Measurements from ENCODE around the gene HNRNPUL2.
"Not testable (repeated sequence)": the region's sequence is repeated elsewhere in the genome, so short reads cannot be mapped to it uniquely, and the experiment has no call there.

HNRNPUL2 gene

DNA sequence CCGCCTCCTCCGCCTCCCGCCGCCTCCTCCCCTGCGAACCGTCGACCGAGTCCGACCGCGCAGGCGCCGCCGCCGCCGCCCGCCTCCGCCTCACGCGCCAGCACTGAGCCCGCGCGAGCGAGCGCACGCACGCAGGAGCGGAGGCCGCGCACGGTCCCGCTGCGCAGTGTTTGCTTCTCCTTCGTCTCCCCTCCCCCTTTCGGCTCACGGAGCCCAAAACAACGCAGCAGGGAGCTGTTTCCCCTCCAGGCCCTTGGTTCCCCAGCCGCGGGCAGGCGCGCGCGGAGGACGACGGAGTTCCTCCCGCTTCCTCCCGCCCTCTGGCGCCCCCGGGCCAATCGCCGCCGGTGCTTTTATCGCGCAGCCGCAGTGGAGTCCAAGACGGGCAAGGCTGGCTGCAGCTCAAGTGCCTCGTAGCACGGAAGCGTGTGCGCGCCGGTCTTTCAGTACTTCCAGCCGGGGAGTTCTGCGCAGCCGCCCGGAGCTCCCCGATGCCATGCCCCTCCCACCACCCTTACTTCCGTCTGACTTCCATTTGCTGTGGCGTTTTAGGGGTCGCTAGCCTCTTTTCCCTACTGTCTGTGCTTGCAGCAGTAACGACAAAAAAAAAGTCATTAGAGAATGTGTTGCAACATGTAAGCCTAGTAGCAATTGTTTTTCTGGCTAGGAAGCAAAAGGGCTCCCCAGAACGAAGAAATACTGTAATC is at the start of gene HNRNPUL2:
HNRNPUL2 (minus strand) TSS at position 293 of the 707 bp plus-strand sequence. CDS start 301 bp downstream, outside the sequence.
- DNase-seq = peak; percentile 99 to 100 (median 100)

DNA sequence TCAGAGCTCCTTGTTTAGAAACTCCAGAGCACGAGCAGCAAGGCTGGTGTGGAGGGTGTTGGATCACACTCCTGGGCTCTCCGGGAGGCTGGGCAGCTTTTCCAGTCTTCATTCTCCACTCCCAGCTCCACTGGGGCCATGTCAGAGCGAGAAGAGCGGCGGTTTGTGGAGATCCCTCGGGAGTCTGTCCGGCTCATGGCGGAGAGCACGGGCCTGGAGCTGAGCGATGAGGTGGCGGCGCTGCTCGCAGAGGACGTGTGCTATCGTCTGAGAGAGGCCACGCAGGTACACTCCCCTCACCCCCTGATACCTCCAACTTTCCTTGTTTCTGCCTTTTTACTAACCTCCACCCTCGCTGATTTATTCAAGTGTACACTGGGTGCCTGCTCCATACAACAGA is 48.4 kb upstream of the HNRNPUL2 start:
- DNase-seq = no peak

DNA sequence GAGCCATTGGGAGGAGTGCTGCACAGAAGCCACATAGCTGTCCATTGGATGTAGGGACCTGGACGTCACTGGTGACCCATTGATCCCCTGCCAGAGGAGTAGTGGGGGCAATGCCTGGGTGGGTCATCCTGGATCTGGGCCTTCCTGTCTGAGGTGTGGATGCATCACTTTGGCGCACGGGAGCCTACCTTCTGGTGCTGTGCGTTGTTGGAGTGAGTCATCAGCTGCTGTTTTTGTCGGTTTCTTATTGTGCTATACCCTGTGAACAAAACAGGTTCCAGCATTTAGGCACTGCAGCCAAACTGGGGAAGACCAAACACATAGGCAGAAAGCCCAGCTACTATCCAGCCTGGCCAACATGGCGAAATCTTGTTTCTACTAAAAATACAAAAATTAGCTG is 47.1 kb upstream of the HNRNPUL2 start:
- no peak for DNase-seq

DNA sequence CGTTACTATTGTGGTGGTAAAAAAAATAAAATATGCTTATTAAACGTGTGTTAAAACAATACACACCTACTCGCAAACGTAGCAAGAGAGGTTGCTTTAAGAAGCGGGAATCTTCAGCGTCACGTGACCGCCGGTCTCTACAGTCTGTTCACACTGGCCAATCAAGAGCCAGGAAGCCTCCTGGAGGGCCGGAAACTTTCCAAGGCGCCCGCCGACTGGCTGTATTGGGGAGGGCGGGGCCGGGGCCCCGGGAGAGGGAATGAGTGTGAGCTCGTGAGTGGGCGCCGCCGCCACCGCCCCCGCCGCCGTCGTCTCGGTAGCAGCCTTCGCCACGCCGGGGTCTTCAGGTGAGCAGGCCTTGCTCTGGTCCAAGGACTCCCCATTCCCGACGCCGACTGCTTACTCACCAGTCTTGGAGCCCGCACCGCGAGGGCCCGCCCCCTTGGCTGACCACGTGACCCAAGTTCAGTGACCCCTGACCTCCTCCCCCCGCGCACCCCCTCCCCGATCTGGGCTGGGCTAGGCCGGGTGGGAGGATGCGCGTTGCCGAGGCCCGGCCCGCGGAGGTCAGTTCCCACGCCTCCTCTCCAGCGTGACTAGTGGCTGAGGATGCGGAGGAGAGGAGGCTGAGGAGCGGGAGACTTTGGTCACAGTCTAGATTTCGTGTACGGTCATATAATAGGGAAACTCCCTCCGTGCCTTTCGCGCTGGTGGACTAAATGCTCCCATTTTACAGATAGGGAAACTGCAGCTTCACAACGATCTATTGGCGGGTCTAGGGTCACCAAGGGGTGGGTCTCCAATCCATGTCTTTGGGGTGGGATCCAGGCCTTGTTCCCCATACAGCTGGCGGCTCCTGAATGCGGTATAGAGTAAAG is 44.1 kb upstream of the HNRNPUL2 start, which contains the start of gene TAF6L:
TAF6L (plus strand) TSS at position 253 of the 878 bp plus-strand sequence. CDS start 4,388 bp downstream, outside the sequence.
- DNase-seq = peak; percentile 99

DNA sequence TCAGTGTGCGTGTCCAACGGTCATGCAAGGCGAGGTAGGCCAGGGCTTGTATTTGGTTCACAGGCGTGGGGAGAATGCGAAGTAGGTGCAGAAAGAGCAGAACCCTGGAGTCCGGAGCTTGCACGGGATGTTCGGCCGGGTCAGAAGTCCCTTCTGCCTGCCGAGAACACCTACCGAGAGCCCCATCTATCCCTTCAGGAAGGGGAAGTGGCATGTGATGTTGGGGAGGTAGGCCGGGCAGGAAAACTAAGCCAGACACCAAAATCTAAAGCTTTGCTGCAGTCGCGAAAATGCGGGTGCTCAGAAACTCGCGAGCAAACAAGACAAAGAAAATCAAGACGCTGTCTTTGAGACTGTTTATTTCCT is 43.5 kb upstream of the HNRNPUL2 start:
- DNase-seq = peak in 2 of 3 experiments; percentile 57 to 74

DNA sequence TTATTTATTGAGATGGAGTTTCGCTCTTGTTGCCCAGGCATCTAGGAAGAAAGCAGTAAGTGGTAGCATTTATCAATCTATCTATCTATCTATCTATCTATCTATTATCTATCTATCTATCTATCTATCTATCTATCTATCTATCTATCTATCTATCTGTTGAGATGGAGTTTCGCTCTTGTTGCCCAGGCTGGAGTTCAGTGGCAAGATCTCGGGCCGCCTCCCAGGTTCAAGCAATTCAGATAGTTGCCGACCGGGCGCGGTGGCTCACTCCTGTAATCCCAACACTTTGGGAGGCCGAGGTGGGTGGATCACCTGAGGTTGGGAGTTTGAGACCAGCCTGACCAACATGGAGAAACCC is 33.6 kb upstream of the HNRNPUL2 start:
- DNase-seq = peak in 2 of 3 experiments; percentile 48 to 59

DNA sequence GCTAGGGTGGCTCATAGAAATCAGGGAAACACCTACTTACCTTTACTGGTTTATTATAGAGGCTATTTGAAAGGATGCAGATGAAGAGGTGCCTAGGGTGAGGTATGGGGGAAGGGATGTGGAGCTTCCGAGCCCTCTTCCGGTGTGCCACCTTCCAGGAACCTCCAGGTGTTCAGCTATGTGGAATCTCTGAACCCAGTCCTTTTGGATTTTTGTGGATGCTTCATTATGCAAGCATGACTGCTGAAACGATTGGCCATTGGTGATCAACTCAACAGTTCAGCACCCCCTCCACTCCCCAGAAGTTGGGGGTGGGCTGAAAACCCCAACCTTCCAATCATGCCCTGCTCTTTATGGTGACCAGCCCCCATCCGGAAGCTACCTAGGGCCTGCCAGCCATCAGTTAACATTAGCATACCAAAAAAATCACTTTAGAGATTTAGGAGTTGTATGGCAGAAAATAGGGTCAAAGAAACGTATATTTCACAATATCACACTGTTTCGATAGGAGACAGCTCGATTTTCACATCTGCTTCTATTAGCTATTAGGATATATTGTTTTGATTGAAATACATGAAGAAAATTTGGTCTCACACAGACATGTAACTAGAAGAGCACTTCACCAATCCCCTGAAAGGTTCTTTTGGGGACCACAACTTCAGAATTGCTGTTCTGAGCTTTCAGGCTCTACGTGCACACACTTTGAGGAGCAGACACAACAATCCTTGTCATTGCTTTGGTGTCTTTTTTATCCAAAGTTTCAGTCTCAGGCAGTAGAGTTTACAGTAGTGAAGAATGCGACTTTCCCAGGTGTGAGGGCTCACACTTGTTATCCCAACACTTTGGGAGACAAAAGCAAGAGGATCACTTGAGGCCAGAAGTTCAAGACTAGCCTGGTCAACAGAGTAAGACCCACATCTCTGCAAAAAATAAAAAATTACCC is 30.9 kb upstream of the HNRNPUL2 start:
- DNase-seq = no peak

DNA sequence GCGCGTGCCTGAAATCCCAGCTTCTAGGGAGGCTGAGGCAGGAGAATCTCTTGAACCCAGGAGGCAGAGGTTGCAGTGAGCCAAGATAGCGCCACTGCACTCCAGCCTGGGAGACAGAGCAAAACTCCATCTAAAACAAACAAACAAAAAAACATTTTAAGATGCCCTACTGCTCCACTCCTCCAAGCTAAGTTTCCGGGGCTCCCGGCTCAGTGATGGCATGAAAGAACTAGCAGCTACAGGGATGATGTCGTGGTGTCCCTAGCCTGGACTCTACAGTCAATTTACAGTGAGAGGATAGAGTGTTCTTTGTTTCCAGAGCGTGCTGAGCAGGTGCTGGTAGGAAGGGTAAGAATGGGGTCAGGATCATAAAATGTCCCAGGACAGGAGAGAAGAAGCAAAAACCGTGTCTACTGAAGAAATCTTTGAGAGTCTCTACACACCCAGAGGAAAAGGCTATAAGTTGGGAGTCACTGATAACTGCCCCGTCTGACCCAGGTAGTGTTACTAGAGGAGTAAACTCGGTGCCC is 27.9 kb upstream of the HNRNPUL2 start:
- no peak for DNase-seq

DNA sequence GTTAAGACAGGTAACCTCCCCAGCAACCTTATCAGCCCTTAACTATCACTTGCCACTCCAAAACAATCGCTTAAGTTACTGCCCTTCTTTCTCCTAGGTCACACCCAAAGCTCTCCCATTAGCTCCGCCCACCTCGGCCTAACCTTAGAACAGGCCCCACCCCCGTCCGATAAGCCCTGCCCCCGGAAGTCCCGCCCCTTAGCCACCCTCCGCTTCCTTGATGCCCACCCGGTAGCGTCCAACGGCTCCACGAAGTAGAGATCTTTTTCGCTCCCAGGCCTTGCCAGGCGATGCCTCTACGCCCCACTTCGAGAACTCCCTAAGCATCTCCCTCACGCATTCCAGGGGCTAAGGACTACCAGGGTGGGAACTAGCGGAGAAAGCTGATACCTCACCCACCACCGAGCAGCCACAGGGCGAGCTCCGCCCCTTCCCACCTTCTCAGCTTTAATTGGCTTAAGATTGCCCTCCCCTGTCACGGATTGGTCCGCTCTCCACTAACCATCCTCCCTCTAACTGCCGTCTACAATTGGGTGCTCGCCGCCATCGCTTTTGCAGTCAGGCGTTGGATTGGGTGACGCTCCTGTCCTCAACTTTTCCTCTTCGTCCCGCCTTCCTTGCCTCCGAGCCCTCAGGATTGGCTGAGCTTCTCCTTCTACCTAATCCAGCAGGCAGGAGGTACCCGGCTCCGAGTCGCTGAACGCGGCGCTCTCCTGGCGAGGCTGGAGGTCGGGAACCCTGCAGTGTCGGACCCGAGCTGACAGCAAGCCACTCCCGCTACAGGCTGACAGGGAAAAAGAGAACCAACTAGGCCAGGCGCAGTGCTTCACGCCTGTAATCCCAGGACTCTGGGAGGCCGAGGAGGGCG is 26.7 kb upstream of the HNRNPUL2 start, which contains the start of gene ZBTB3:
ZBTB3 (minus strand) TSS at position 425 of the 868 bp plus-strand sequence. CDS start 496 bp downstream, outside the sequence.
- DNase-seq = peak; percentile 99 to 100 (median 100)

DNA sequence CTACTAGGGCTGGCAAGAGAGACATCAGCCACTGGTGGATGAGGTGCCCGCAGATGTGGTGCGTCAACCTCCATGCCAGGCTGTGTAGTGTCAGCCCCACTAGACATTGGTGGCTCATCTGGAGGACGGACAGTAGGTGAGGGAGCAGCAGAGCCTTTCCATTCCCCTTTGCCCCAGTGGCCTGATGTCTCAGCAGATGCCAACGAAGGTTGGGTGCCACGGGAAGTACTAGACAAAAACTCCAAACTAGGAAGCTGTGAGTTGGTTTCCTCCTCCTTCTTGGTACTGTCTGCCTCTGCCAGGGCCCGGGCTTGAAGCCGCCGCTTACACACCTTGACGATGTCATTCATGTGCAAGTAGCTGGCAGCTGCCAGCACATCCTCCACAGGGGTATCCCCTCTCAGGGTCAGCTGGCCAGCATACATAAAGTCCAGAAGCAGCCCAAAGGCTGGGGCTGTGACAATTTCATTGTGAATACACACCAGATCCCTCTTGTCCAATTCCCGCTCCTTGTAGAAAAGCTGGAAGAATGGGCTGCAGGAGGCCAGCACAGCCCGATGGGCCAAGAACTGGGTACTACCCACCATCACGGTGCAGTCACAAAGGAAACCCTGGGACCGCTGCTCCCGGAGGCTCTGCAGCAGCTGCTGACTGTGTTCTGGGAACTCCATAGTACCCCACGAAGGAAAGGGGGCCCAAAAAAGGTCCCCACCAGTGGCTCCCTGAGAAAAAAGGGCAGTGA is 25.9 kb upstream of the HNRNPUL2 start:
- DNase-seq = no peak

DNA sequence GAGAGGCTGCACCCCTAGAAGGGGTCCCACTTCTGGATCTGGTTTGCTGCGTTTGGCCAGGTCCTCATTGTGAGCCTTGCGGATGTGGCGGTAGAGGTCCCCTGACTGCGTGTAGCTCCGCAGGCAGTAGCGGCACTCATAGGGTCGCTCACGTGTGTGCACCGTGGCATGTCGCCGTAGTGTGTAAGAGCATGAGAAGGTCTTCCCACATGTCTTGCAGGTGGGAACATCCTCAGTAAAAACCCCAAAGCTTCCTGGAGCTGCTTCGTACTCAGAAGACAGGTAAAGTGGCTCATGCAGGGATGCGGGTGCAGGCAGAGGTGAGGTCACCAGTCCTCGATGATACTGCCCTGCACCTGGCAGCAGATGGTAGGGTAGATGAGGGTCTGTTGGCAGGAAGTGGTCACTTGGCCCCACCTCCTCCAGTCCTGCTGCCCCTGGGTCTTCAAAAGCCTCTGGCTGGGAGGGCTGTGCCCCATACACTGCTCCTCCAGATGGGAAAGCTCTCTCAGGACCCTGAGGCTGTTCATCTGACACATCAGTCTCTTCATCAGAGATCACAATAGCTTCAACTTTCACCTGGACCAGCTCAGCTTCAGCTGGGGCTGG is 25.0 kb upstream of the HNRNPUL2 start:
- DNase-seq = no peak

DNA sequence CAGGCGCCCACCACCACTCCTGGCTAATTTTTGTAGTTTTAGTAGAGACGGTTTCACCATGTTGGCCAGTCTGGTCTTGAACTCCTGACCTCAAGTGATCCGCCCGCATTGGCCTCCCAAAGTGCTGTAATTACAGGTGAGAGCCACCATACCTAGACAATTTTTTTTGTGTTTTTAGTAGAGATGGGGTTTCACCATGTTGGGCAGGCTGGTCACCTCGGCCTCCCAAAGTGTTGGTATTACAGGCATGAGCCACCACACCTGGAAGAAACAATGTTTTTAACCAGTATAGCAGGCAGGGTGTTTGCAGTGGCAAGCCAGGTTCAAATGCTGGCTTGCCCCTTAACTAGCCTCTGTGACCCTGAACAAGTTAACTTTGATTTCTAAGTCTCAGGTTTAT is 22.7 kb upstream of the HNRNPUL2 start:
- not testable (repeated sequence) for DNase-seq

DNA sequence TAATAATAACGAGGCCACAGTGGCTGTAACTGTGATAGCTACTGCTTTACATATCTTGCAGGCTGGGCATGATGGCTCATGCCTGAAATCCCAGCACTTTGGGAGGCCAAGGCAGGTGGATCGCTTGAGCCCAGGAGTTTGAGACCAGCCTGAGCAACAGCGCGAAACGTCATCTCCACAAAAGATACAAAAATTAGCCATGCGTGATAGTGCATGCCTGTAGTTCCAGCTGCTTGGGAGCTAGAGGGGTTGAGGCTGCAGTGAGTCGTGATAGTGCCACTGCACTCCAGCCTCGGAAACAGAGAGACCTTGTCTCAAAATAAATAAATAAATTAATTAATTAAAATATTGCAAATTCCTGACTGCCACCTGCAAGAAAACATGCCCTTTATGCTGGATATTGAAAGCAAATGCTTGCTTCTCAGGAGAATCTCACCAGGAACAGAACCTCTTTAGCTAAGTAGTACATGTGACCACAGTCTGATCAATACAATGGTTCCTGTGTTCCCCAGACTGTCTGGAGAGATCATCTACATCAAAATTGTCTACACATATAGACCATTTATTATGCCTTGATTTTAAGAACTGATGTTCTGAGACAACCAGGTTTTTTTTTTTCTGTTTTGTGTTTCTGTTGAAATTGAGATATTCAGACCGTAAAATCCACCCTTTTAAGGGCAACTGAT is 20.4 kb upstream of the HNRNPUL2 start:
- peak in 1 of 3 experiments; percentile 33 for DNase-seq

DNA sequence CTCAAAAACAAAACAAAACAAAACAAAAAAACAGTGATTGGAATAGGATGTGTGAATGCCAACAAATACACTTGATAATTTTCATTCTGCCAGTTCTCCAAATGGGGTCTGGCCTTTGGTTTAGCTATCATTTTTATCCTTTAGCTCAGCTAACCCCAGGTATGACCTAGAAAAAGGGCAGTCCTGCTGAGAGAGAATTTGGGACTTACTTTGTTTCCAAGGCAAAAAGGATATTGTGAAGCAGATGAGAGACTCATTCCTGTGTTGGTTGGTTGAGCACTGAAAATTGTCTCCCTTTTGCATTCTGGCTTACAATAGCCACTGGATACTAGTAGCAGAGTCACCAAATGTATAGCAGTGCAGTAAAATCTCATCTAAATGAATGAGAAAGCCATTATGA is 9.9 kb upstream of the HNRNPUL2 start:
- DNase-seq = no peak

DNA sequence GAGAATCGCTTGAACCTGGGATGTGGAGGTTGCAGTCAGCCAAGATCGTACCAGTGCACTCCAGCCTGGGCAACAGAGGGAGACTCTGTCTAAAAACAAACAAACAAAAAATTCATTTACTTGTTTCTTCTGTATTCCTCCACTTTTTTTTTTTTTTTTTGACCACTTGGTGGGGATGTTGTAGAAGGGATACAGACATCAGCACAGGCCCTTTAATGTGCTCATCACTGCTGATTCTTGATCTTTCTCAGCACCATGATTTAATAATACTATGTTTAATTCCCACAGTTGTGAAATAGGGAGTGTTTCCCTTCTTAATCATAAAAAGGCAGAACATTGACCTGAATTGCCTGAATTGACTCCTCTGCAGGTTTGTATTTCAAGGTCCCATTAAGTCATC is 5.6 kb upstream of the HNRNPUL2 start:
- peak in 1 of 3 experiments; percentile 30 for DNase-seq

DNA sequence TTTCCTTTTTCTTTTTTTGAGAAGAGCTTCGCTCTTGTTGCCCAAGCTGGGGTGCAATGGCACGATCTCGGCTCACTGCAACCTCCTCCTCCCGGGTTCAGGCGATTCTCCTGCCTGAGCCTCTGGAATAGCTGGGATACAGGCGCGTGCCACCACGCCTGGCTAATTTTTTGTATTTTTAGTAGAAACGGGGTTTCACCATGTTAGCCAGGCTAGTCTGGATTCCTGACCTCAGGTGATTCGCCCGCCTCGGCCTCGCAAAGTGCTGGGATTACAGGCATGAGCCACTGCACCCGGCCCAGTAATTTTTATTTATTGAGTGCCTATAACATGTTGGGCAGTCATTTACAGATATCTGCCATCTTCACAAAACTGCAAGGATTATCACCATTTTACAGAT is 2.8 kb upstream of the HNRNPUL2 start:
- DNase-seq = not testable (repeated sequence)

DNA sequence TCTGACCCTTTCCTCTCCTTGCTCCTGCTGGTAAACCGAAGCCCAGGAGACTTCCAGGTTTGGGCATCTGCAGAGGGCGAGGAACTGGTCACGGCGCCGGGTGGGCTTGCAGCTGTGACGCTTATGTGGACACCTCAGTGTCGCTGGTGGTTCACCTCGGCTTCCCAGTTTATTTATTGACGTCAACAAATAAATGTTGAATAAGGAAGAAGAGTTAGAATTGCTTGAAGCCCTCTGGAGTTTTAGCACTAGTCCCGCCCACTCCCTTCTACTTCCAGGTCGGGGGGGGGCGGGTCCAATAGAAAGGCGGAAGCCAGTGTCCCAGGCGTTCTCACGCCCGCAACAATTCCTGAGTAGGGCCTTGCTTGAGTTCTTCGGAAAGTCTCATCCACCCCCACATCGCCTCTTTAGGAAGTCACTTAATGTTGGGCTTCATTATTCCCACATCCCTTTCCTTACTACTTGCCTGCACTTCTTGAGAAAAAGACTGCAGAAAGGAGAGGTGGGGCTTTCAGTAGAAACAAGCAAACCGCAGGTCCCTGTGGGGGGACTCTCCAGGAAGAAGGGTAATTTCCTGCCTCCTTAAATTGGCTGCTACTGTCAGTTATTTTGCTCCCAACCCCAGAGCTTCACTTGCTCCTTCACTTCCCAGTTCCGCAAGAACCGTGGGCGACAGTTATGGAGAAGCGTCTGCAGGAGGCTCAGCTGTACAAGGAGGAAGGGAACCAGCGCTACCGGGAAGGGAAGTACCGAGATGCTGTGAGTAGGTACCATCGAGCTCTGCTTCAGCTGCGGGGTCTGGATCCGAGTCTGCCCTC is 1.1 kb upstream of the HNRNPUL2 start, which contains the start of gene TTC9C:
TTC9C (plus strand) TSS at position 316 of the 818 bp plus-strand sequence; CDS start at position 679, 363 bp downstream.
- peak; percentile 88 to 95 (median 93) for DNase-seq

DNA sequence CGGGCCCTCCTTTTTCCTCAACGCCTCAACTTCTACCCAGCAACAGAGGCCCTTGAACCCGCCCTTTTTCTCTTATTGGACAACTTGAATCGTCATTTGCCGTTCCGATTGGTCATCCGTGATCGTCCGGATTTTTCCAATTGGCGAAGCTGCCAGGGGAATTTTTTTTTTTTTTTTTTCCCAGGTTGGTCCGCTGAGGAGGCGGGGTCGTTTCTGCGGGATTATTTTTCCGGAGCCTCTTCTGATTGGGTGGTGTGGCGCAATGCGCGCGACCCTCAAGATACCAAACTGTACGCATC is 564 bp upstream of the HNRNPUL2 start:
- DNase-seq = peak; percentile 99 to 100 (median 99)

DNA sequence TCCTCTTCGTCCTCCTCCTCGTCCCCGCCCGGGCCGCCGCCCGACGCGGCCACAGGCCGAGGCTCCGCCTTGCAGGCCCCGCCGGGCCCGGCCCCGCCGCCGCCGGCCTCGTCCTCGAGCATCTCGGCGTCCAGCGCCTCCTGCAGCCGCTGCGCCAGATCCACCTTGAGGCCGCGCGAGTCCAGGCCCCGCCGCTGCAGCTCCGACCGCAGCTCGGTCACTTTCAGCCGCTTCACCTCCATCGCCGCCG is 417 bp downstream of the HNRNPUL2 start:
- DNase-seq = no peak

Data from NCI-H1417 (cell line).